ENCODE measurements around the gene ADAMTS9. TPM values are rescaled to one million over a fixed set of nuclear protein-coding genes. Genes with fewer than 3 reads are reported as not detected.

The ADAMTS9 gene
- total and polyA plus RNA-seq, 2 donors (not counting 3 experiments of a cell fraction or from before 2014, with no cell fraction given): 6.5 to 23.9 TPM

- no peaks in the 10 kb centered on the region for H3K4me1 ChIP-seq (ENCODE audit: control insufficient read depth, extremely low read depth, insufficient read depth, low read length)
- H3K9ac ChIP-seq (replicated peaks; ENCODE audit: extremely low read depth, insufficient read depth, low read length): no peak overlapping the region
- intact Hi-C loops (cut with micrococcal nuclease) (no loop called here), dilution Hi-C loops (cut with MboI; ENCODE audit: extremely low pct_ligation_motif_present, low sequenced_read_pairs) (no loop called here)
- no peaks in the 10 kb centered on the region for H3K79me2 ChIP-seq (ENCODE audit: control insufficient read depth, insufficient read depth, low read length)
- H3K9me1 ChIP-seq (replicated peaks; ENCODE audit: control insufficient read depth, extremely low read depth, insufficient read depth, low read length): no peaks in the 10 kb centered on the region
- no peak for TF ChIP-seq MAX (IDR thresholded peaks at IDR 0.05; ENCODE audit: insufficient read depth, insufficient read length)
- no peak for TF ChIP-seq EZH2 (IDR thresholded peaks at IDR 0.05; ENCODE audit: borderline replicate concordance, low read depth, low read length, severe bottlenecking)
- no peak for TF ChIP-seq MYC (IDR thresholded peaks at IDR 0.05; ENCODE audit: low read depth, low read length)
- TF ChIP-seq POLR2AphosphoS5 (IDR thresholded peaks at IDR 0.05; ENCODE audit: insufficient read depth, low read depth, low read length): no peak
- TF ChIP-seq POLR2A (IDR thresholded peaks at IDR 0.05; ENCODE audit: low read depth, low read length): no peak
- no peak for TF ChIP-seq GATA2 (IDR thresholded peaks at IDR 0.05; ENCODE audit: insufficient read depth, insufficient read length, low read depth, low read length)
- TF ChIP-seq JUN (IDR thresholded peaks at IDR 0.05; ENCODE audit: borderline replicate concordance, insufficient read depth, insufficient read length, low read depth): no peak
- no peak for TF ChIP-seq FOS (IDR thresholded peaks at IDR 0.05; ENCODE audit: borderline replicate concordance, insufficient read depth, low read length)
- TF ChIP-seq CTCF (IDR thresholded peaks at IDR 0.05; ENCODE audit: extremely low read depth in 1 of 2, insufficient read depth in 1 of 2, low read depth in 1 of 2, low read length in 2 of 2): no peak
- ChIA-PET CTCF (interaction anchor here (1.4 to 1.9 kb wide), 4 partner anchors 12 to 726 kb away, joined by 3 to 9 read pairs (median 5); no protein-coding TSS in a partner anchor), POLR2A (no interaction called here)
- H3K27ac ChIP-seq (ENCODE audit: insufficient read depth, low read depth, low read length): no peak overlapping the region
- BruUV-seq (replicated peaks): no TSS peak
- no peak overlapping the region for H3K4me2 ChIP-seq (ENCODE audit: insufficient read depth, low read length)
- no peak overlapping the region for H3K4me3 ChIP-seq (replicated peaks in 1 of 3; ENCODE audit: insufficient read depth in 1 of 3, low read depth in 1 of 3, low read length in 3 of 3)
- H3K9me3 ChIP-seq (replicated peaks; ENCODE audit: control insufficient read depth, insufficient read depth, low read length): no peaks in the 10 kb centered on the region
- no peak for DNase-seq (ENCODE audit: low read depth, low spot score)
- peaks cover 0 to 1% of the 10 kb centered on the region in 2 experiments for H3K36me3 ChIP-seq (ENCODE audit: control insufficient read depth in 2 of 2, extremely low read depth in 1 of 2, insufficient read depth in 2 of 2, low read length in 2 of 2)
- H2AFZ ChIP-seq (ENCODE audit: low read depth, low read length): no peak overlapping the region
- H4K20me1 ChIP-seq (replicated peaks; ENCODE audit: control insufficient read depth, extremely low read depth, insufficient read depth, low read length): no peaks in the 10 kb centered on the region
- FAIRE-seq: no peak
- no peaks in the 10 kb centered on the region for H3K27me3 ChIP-seq (ENCODE audit: control insufficient read depth in 2 of 2, insufficient read depth in 2 of 2, low read length in 2 of 2)
Observed at GRCh38 chr3:64518950-64519349, 168.8 kb downstream of the ADAMTS9 start.
